8988T (cell line): ENCODE measurements around the gene STARD13.
"Not testable (repeated sequence)": the region's sequence is repeated elsewhere in the genome, so short reads cannot be mapped to it uniquely, and the experiment has no call there.

Source experiments
- DNase-seq: peaks from one replicate; pipeline ENCODE4 v3.0.0; 2011

STARD13 gene

DNA sequence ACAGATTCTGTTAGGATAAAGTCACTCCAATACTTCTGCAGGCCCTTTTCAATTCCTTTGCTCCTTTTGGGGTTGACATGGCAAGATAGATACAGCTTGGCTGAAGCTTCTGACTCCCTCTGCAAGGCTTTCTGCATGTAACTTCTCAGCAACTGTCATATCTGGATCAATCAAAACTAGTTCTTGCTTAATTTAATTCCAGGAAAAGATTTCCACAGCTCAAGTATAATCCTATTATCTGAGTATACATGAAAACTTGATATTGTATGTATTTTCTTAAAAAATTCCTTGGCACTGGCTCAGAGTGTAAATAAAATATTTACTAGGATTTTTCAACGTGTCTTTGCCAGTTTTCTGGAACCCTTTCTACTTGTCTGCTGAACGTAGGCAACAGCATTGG is 109.6 kb downstream of the STARD13 start:
- DNase-seq, result no peak

DNA sequence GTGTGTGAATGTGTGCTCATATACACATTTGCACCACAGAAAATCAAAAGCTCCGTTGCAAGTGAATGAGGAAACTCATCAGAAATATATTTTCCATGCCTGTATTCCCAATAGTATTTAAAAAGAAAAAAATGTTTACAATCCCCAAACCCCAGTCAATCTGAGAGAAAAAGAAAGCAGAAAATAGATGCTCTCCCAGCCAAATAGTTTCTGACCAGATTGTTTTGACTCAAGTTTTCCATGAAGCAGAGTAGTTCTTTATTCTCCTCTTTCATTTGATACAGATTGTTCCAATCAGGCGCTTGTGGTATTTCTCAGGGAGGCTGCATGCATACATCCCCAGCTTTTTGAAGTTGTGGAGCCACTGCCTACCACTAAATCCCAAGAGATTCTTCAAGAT is 110.6 kb downstream of the STARD13 start:
- DNase-seq, result no peak

DNA sequence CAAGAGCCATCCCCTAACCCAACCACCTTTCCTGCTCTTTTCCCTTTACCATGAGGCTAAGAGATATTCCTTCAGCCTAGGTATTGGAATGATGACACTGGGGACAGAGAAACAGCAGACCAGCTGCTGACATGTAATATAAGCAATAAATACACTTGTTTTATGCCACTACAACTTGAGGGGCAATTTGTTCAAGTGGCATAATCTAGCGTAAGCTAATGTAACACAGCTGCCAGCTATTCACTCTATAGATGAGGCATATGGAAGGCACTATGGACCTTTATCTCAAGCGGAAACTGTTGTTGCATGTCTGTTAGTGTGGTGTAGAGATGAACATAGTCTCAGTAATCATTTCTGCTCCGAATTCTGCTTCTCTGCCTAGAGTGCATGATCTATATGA is 111.1 kb downstream of the STARD13 start:
- DNase-seq, result no peak

DNA sequence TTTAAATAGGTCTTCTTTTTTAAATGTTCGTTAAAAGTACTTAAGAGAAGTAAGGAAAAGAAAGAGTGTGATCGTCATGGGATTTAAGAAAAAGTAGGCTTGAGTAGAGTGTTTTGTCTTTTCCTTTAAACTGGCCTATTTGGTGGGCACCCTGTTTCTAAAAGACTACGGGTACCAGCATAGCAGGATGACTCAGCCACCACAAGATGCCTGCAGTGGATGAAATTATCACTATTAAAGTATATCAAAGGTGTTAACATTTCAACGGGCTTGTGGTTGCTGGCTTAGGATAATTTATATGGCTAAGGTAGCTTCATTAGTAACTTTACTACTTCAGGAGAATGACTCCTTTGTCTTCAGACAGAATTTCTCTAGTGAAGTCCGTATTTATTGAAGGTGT is 112.6 kb downstream of the STARD13 start:
- DNase-seq, result no peak

DNA sequence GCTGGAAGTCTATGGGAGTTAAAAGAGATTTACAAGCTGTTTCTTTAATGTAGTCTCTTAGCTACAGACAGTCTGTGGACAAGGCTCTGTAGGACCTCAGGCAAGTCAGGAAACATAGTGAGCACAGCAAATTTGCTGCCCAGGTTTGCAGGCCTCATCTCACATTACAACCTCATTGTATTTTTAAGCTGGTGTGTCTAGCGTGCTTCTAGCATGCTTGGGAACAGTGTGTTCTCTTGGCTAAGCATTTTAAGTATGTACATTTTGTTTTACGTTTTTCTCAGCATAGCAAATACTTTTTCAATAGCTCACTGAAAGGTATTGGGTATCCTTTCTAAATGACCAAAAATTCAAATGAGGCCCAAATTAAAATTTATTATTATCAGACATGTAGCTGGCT is 113.2 kb downstream of the STARD13 start:
- DNase-seq, result no peak

DNA sequence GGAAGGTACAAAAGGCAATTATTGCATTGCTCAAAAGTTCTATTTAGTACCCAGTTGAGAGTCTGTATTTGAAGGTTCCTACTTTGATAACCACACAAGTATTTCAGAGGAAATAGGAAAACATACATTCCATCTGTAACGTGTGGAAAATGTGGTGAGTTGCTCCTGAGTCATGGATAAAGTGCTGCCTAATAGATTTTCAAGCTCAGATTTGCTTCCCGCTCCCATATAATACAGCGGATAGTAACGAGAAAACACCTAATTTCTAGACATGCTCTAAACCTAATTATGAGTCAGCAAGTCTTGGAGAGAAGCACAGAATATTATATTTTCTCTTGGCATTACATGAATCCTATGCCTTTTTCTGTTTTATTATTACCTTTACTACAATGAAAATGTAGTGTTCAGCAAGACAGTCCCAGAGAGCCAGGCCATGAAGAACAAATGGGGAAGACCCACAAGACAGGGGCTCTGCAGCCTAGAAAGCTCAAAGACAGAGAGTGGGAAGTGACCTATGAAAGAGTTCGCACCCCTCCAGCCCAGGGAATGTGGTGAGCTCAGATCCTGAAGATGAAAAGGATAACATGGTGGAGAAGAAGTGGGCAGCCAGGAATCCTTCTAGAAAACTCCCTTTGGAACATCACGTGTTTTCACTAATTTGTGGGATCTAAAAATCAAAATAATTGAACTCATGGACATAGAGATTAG is 116.1 kb downstream of the STARD13 start:
- DNase-seq, result no peak

DNA sequence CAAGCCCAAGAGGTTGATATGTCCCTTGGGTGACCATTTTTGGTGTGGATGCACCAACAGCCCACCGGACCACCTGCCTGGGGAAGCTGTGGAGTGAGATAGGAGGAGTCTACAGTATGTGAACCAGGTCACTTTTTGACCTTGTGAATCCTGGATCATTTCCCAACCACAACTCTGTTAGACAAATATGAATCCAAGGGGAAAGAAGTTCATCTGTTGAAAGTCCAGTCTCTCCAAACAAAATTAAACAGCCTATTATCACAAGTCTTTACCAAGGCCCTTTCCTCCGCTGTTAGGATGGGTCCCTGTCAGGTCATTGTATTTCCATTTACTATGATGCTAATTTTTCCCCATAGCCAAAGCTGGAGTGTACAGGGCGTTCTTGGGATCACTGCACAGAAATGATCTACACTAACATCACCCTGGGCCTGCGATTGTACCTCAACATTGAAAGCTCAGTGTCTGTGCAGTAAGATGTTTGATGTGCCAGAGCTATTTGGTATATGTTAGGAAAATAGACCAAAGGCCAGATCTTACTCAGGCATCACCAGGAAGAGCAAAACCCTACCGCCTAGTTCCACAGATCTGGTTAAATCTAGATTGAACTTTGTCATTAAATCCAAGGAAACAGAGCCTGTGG is 117.1 kb downstream of the STARD13 start:
- DNase-seq, result no peak

DNA sequence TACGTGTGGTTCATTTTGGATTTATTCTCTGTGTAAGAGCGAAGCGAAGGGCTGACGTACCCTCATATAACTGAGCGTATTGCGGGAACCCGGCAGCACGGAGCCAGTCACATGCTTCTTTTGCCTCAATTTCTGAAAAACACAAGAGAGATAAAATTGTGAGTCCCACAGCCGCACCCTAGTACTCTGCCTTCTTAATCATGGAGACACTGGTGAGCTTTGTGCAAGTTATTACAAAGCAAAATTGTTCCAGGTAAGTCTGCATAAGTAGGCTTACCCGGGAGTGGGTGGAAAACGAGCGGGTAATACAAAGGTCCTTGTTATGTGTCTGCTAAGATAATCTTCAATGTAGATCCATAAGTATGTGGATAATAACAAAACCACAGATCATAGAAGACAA is 118.1 kb downstream of the STARD13 start:
- no peak for DNase-seq

DNA sequence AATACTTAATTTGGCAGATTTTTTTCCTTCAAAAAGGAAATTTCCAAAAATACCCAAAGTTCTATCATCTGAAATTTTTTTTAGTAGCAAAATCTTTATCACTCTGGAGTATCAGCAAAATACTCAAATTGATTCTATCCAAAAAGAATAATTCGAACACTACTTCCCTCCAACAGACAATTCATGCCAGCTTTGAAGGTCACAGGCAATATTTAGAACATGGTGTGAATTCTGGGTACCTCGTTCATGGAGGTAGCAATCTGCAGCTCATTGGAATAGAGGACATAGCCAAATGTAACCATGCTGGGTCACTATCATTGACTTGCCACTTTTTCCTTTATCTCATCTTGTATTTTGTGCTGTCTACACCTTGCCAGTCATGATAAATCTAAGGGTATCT is 119.8 kb downstream of the STARD13 start:
- DNase-seq, result no peak

DNA sequence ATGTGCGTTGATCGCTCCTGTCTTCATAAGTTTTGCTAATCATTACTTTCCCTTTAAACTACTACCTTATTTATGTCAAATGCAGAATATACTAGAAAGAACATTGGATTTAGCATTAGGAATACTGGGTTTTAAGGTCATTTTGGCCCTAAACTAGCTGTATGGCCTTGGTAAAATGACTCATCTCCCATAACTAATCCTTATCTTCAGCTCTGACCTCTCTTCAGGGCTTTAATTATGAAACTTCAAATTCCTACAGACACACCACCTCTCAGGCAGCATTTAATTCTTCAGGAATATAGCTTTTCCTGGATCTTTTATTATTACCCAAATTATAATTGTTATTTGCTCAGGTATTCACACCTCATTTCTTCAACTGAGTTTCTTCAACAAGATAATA is 121.2 kb downstream of the STARD13 start:
- DNase-seq, result no peak

DNA sequence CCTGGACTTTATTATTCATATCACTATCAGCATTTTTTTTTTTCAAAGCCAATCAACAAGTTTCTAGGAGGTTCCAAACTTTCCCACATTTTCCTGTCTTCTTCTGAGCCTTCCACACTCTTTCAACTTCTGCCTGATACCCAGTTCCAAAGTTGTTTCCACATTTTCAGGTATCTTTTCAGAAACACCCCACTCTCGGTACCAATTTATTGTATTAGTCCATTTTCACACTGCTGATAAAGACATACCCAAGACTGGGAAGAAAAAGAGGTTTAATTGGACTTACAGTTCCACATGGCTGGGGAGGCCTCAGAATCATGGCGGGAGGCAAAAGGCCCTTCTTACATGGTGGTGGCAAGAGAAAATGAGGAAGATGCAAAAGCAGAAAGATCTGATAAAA is 122.8 kb downstream of the STARD13 start:
- DNase-seq, result not testable (repeated sequence)

DNA sequence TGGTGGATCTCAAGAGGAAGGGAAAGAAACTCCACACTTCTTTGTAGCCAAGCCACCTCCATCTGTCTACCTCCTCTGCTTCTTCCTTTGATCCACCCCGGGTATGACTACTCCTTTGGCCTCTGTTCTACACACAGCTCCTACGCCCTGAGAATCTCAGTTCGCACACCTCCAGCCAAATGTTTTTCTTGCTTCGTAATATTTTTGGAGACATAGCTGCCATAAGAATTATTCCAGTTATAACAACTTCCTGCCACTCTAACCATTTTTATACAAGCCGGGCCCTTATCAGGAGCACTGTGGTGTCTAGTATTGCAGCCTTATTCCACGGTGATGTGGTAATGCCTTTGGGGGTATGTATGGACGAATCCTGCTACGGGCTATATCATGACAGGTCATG is 126.7 kb downstream of the STARD13 start:
- DNase-seq, result no peak

DNA sequence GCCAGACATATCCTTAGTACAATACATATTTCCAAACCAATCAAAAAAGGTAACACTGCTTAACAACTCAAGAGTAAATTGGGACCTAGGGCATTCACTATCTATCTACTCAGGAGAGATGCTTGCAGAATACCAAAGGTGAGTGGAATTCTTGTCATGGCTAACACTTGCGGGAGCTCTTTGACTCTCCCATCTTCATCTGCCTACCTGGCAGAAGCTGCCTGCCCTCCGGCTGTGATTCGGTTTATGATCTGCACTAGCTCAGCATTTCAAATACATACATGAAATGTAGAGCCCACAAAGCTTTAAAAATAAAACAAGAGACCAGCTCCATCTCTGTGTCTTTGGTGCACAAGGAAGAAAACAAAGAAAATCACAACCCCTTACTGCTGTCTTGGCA is 127.3 kb downstream of the STARD13 start:
- DNase-seq, result no peak

DNA sequence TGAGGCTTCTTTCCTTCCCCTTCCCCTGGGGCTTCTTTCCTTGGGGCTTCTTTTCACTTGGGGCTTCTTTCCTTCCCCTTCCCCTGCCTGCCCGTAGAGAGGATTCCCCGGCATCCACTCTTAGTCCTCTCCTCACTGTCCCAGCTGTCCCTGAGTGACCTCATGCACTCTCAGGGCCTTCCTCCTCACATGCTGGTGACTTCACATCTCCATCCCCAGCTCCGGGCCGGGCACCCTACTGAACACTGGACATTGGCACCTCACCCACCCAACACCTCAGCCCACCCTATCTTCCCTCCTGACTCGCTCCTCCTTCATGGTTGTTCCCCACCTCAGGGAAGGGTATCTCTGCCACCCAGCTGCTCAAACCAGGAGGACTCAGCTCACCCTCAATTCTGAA is 130.6 kb downstream of the STARD13 start:
- DNase-seq, result no peak

DNA sequence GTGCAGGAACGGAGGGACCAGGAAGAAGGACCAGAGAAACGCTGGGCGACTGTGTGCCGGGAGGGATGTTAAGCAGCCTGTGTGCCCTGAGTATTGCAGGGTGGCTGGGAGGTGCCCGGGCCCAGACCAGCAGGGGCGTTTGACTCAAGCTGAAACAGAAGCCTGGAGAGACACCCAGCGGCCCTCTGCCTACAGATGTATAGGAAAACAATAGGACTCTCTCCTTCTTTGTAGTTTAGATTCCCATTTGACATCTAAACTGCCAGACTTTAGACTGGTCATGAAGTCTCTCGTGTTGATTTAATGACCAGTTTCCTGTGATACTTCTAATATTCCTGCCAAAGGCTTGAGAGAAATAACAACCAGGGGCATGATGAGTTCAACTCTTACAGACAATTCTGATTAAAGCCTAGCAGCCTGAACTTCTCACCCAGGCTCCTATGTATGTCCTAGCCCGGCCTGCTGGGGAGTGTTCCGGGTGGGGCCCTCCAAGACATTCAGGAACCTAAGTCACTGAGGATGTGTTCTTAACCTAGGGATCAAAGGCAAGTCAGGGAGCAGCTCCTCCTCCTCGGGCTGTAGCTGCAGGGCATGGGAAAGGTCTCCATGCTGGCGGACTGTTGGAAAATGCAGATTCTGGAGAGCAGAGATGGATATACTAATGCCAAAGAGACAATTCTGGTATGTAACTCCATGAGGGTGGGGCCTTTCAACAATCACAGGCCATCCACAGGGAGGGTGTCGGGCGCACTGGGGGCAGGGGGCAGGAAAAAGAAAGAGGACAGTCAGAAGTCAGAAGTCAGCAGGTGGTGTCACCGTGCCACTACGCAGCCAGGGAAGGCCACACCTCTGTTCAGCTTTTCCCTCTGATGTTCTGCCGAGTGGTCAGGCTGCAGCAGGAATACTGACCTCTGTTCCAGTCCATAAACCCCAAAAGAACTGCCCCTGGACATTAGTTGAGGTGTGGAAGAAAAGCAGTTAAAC is 131.8 kb downstream of the STARD13 start:
- no peak for DNase-seq

DNA sequence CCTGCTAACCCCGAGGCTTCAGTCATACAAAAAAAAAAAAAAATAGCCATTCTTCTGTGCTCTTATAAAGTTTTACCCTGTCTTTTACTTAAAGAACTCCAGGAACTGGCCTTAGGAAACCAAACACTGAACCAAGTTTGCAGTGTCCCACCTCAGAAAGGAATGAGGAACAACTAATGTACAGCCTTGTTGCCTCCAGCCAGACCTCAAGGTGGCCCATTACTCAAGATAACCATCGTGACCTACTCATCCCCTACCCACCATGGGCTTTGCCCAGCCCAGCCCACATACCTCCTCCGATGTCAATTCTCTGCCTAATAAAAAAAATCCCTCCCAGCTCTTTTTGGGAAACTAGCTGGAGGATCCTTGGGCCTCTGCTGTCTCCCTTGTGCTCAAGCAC is 133.2 kb downstream of the STARD13 start:
- no peak for DNase-seq

DNA sequence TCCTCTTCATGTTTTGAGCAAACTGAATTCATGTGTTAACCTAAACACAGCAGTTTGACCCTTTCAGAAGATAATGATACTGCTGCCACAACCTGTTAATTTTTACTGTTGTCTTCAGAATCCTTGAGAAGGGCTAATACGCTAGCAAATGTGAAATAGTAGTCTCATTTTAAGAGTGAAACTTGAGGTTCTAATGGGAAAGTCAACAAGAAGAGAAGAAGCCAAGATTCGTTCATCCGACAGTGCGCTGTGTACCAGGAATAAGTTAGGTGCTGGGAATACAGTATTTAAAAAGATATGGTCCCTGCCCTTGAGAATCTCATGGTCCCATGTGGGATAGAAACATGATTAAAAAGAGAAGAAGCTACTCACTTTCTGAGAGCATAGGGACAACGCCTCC is 134.9 kb downstream of the STARD13 start:
- no peak for DNase-seq

DNA sequence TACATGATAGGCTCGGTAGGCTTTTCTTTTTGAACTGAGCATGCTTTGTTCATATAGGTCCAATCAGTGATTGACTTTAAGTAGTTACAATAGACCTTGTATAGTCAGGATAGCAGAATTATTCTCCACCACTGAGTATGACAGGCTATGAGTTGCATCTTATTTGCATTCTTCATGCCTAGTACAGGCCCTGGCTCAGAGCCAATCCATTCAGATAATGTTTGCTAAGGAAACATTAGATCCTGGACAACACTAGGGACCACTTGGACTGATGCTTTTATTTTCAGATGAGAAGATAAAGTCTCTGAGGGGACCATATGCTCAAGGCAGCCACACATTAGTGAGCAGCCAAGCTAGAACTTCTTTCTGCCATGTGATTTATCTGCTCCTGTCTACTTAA is 135.4 kb downstream of the STARD13 start:
- no peak for DNase-seq

DNA sequence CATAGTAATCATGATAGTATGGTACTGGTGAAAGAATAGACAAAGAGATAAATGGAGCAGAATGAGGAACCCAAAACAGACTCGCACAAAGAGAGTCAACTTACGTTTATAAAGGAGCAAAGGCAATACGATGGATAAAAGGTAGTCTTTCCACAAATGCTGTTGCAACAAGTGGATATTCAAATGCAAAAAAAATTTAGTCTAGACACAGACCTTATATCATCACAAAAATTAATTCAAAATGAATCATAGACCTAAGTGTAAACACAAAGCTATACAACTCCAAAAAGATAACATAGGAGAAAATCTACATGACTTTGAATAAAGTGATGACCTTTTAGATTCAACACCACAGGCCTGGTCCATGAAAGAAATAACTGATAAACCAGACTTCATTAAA is 137.7 kb downstream of the STARD13 start:
- DNase-seq, result no peak

DNA sequence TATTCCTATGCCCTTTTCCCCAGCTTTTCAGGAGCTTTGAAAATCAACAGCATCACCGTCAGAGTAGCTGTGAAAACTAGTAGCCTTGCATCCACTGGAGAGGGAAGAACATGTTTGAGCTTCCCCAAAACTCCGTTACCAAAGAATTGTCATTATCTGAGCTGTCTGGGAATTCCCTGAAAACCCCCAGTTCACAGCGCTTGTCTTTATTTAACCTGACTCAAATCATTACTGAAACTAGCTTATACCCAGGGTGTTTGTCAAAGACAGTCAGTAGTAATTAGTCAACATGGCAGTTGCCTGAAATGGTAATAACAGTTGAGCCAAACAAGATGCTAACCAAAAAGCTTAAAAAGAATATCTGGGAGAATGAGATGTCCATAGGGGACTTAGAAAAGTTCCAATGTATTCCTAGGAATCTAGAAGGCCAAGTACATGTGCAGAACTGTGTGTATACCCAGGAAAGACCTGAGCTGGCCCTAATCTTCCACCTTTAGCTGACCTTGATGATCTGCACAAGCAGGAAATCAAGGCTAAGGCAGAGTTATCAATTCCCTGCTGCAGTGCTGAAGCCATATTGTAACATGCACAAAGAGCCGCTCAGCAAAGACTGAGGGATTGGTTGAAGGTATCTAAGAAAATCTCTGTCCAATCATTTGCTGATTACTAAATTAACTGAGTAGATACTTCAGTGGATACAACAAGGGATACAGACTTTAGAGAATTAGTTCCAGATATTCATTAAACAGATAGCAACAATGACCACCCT is 138.5 kb downstream of the STARD13 start:
- no peak for DNase-seq

DNA sequence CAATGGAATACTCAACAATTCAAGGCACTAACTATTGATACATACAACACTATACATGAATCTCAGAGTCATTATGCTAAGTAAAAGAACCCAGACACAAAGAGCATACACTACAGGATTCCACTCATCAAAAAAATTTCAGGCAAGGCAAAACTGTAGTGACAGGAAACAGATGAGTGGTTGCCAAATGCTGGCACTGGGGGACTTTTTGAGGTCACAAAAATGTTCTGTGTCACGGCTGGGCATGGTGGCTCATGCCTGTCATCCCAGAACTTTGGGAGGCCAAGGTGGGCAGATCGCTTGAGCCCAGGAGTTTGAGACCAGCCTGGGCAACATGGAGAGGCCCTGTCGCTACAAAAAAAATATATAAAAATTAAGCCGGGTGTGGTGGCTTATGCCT is 139.9 kb downstream of the STARD13 start:
- no peak for DNase-seq

DNA sequence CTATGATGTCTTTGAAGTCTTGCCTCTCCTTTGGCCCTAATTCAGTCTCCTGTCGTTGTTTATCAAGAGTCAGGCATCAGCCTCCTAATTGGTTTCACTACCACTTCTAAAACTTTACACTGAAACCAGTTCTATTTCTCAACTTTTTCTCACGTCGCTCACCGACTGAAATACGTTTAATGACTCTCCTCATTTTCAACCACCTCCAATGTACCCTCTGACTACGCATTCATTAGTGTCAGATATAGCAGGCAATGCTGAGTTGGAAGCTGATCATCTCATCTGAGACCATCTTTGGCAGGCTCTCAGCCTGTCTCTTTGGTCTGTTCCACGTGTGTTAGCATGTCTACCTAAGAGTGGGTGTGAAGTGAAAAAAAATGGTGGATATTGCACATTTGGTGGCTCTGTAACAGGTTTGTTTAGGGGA is 141.2 kb downstream of the STARD13 start:
- no peak for DNase-seq
